ENCODE data around the gene RNF144A.

RNF144A gene

DNA sequence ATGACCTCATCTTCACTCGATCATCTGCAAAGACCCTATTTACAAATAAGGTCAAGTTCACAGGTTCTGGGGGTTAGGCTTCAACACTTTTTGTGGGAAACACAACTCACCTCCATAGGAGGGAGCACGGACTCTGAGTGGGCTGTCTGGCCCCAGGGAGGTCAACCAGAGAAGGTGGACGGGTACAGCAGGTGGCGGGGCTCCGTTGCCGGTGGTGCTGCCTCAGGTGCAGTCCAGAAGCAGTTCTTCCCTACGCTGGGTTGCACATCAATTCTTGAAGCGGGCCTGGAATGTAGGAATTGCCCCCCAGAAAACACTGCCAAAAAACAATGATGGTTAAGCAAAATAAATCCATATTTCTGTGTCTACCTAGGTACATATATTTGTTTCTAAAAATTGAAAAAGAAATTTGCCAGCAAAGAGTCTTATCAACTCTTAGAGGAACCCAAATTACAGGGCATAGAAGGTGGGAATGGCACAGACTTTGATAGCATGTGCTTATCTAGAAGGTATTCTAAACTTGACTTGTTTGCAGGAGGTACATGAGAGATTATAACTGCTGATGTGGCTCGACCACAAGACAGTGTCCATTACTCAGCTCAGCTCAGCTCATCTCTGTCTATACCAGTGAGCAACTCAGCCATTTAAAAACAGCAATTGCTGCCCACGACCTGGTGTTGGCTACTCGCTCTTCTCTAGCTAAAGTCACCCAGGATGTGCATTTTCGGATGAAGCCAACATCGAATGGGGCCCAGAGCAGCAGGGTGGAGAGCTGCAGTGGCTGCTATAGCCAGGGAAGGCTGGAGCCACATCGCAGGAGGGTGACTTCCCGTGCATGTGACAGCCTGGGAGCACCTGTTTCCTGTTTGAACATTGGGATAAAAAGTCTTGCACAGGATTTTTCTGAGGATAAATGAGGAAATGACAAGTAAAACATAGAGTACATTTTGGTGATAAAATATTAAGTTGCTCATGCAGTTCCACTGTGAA is 128.7 kb downstream of the RNF144A start:
- no peak for DNase-seq (ENCODE audit: low spot score)

DNA sequence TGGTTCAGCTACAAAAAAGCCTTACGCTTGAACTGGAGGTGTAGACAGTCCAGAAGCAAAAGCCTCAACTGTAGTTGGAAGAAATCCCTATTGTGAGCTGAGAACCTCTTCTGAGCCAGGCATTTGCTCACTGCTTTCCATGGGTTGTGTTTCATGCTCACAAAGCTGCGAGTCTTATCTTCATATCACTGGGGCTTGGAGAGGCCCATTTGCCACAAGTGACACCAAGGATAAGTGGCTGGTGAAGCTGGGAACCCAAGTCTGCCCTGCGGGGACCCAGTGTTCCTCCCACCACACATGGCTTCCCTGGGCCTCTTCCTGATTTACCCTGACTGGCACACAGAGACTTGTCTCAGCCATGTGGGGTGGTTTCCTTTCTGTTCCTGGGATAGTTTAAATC is 130.4 kb downstream of the RNF144A start:
- no peak for DNase-seq (ENCODE audit: low spot score)

DNA sequence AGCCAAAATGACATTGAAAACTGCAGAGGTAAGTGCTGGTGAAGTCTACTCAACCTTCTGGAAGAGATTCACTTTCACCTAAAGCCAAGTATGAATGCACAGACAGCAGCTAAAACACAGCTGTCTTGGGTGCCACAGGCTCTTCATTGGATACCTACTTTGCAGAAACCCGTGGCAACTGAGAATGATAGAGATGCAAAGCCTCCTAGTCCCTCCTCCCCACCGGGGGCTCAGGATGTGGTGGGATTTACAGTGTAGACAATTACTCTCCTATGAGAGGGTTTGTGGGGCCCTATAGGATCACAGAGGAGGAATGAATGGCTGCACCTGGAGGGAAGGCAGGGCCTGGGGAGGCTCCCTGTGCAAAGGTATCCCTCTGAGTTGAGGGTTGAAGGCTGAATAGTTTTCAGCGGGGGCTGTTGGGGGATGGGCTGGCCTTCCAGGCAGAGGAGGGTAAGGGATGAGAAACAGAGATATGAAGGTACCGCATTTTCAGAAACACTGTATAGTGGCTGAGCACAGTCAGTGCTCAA is 131.6 kb downstream of the RNF144A start:
- no peak for DNase-seq (ENCODE audit: low spot score)

DNA sequence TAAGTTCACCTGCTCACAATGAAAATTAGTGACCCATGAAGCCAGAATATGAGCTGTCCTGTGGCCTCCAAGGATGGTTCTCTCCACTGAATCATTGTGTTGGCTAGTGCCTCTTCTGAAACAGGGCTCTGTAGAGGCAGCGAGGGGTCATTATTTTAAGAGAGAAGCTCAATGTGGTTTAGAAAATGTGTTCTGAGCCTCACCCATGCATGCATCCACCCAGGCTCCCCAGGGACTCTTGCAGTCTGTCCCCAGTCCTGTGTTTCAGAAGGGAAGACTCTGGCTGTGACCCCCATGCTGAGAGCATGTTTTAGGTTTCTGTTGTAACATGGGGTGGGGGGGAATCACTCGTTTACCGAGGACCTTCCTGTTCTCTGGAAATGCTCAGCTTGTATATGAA is 135.2 kb downstream of the RNF144A start:
- no peak for DNase-seq (ENCODE audit: low spot score)

DNA sequence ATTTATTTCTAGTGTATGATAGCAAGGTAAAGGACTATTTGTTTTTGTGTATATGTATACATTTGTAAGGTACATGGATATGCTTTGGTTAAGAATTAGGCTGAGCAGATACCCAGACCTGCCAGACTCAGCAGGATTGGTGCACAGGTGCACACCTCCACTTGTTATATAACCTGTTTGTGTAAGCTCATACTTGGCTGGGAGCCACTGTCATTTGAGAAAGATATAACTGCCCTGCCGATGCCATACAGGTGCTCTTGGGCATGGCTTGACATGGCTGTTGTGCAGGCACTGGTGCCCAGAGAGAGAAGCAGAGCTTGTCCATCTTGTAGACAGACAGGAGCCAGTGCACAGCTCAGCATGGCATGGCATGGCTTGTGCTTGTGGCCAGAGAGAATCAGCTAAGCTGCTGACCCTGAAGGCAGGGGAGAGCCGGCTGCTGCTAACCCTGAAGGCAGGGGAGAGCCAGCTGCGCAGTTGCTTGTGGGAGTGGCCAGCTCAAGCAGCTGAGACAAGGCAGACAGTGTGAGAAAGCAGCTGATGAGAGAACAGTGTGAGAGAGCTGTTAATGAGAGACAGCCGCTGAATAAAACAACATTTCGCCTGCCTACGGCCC is 136.5 kb downstream of the RNF144A start:
- no peak for DNase-seq (ENCODE audit: low spot score)

DNA sequence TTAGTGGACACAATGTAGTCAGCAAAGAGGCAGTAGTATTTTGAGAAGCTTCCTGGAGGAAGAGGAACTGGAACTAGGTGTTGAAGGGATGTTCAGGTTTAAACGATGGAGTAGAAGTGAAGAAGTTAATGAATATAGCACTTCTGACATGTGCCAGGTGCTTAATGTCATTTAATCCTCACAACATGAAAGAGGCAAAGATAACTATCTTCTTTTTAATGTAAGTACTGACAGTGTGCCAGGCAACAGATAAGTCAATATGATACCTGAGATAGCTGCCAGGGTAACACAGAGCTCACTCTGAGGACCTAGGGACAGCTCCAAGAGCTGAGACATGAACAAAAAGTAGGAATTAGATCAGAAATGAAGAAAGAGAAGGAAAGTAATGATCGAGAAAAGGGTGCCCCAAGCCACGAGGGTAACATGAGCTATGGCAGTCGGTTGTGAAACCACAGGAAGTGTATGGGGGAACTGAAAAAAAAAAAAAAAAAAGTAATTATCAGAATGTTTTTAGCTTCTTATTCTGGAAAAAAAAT is 140.7 kb downstream of the RNF144A start:
- DNase-seq (ENCODE audit: low spot score) = no peak

DNA sequence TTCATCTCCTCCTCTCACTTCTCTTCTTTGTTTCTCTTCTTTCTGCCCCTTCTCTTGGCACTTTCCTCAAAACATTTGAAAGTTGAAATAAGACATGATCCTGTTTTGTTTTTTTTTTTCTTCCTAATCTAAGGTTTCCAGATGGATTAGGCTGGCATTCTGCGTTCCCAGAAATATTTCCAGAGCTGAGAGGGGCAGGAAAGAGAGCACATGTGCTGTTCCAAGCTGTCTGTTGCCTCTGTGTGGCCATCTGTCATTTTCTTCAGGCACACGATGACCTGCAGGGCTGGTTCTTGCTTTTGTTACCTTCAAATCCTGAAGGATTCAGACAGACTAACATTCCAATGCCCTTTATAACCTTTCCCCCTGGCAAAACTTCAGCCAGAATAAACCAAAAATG is 142.9 kb downstream of the RNF144A start:
- DNase-seq (ENCODE audit: low spot score) = no peak

DNA sequence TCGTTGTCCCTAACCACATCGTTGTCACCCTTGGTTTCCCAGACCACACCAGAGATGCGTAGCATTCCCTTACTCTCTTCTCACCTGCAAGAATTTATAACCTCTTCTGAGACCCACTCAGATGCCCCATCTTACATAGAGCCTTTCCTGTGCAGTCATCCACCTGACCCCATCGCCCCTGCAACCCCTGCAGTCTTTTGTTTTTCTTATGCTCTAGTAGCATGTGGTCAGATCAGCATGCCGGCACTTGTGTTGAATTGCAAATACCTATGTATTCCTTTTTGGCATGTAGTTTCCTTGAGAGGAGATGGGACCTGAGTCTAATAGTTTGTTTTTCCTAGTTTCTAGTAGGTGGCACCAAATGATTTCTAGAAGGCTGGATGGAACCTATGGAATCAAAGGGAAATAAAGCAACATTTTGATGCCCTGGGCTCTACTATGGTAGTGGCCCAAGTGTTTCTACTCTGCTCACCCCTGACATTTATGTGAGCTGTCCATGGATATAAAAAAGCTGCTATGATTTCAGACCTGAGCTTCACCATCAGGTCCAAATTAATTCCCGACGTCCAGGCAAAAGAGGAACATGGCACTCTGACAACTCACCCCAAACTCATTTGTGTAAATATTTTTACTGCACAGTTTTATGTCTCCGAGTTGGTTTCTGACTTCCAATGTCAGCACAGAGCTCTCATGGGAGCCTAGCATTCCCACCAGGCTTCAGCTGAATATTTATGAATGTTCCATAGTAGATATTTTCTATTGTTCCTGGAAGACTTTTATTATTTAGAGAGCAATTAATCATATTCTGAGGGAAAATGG is 143.6 kb downstream of the RNF144A start:
- DNase-seq (ENCODE audit: low spot score) = no peak

DNA sequence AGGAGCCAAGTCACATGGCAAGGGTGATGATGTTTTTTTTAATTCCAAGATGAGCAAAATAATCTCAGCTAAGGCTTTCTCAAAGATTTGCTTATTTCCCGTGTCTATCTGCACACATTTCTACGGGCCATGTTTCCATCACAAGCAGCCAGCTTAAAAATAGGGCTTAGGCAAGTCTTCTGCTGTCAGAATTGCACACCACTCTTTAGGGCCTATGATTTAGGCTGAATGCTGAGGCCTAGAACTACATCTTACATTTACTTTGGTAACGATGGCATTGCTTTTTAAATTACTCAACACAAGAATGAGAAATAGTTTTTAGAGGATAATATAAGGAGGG is 144.2 kb downstream of the RNF144A start:
- DNase-seq (ENCODE audit: low spot score) = no peak

DNA sequence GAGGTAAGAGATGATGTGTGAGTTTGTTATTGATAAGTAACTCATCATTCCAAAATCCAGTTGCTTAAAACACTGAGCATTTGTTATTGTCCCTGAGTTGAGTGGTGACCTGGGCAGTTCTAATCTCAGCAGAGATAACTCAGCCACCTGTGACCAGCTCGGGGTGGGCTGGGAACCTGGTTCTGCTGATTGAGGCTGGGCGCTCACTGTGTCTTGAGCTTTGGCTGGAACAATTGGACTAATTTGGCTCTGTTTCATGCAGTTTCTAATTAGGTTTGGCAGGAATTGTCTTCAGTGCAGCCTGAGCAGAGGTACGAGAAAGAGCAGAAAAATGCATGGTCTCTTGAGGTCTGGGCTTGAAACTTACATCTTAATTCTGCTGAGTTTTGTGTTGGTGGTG is 144.7 kb downstream of the RNF144A start:
- no peak for DNase-seq (ENCODE audit: low spot score)

DNA sequence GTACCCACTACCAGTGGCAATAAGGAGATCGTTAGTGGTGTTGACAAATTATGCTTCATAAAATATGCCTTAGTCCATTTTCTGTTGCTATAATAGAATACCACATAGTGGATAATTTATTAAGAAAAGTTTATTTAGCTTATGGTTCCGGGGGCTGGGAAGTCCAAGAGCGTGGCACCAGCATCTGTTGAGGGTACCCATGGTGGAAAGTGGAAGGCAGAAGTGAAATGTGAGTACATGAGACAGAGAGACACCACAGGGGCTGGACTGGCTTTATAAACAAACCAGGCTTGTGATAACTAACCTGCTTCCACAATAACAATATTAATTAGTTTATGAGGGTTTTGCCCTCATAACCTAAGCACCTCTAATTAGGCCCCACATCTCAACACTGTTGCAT is 146.6 kb downstream of the RNF144A start:
- DNase-seq (ENCODE audit: low spot score) = no peak

DNA sequence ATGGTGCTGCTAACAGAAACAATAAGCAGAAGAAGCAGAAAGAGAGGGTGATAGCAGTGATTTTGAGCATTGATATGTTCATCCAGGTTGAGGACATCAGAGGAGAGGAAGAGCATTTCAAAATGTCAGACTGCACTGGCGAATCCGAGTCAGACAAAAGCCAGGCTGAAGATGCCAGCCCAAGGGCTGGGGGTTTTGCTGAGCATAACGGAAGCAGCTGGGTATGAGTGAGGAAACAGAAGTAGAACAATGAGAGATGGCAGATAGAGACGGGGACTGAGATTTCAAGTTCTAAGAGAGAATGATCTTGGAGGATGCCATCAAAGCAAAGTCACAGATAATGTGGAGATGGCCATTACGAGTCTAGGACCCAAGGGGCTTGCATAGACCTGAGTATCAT is 151.2 kb downstream of the RNF144A start:
- DNase-seq (ENCODE audit: low spot score) = no peak

DNA sequence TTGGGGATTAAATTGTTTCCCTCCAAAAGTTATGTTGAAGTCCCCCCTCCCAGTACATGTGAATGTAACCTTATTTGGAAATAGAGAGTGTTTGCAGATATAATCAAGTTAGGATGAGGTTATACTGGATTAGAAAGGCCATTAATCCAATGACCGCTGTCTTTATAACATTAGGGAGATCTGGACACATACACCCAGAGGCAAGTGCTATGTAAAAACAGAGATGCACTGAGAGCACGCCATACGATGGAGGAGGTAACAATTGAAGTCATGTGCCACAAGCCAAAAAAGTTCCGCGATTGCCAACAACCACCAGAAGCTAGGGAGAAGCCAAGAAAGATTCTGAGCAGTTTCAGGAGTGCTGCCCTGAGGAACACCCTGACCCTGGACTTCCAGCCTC is 153.3 kb downstream of the RNF144A start:
- no peak for DNase-seq (ENCODE audit: low spot score)

DNA sequence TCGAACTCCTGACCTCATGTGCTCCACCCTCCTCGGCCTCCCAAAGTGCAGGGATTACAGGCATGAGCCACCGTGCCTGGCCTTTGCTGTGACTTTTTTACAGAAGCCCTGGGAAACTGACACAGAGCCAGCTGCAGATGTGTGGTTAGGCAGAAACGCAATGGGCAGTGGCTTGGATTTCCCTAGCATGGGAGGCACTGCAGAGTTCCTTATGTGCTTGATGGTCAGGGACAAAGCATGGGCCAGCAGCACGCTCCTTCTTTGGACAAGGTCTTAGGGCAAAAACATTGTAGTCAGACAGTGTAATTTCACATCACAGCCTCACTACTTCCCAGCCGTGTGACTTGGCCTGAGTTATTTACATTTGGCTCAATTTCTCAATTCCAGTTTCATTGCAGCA is 153.9 kb downstream of the RNF144A start:
- no peak for DNase-seq (ENCODE audit: low spot score)

DNA sequence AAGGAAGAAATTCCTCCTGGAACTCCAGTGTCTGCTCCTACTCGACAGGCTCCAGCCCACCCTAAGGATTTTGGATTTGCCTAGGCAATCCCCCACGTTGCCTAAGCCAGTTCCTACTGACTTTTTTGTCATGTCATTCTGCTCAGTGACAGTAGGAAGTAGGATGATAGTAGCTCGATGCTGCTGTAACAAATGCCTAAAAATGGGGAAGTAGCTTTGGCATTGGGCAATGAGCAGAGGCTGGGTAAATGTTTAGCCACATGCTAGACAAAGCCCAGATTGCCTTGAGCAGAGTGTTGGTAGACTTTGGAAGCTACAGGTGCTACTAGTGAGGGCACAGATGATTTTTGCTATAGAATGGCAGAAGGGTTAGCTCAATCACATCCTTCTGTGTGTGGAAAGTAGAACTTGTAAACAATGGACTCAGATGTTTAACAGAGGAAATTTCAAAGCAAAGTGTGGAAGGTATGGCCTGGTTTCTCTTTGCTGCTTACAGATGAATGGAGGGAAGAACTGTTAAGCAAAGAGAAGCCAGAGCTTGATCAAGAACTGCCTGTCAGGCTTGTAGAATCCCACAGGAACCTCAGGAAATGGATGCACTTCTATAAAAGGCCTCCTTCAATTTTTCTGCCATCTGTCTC is 154.8 kb downstream of the RNF144A start:
- DNase-seq (ENCODE audit: low spot score) = no peak

DNA sequence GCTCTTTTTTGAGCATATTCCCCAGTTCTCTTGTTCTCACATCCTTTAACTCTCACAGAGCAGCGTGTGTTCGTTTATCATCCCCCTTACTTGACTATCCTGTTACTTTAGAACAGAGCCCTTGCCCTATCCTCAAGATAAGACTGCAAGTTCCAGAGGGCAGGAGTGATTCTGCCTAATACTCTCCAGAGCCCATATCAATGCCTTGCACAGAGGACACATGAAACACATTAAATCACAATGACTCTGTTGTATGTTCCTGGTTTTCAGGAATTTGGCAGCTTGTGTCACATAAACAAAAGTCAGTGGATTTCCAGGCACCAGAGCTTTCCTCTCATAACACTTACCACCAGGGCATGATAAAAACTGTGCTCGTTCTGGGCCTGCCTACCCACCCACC is 156.7 kb downstream of the RNF144A start:
- DNase-seq (ENCODE audit: low spot score) = no peak

DNA sequence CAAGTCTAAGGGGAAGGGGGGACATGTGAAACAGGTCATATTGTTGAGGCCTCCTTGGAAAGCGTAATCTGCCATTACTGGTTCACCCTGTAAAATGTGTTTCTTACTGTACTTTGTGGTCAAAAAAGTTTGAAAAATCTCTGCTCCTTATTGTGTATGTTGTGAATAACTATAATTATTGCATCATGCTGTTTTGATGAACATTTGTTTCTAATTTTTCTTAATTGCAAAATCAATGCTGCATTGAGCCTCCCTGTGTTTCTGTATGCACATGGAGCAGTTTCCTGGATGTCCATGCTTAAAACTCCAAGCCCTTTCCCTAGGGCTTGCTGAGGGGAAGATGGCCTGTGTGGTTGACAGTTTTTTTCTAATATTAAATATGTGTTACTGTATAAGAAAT is 158.6 kb downstream of the RNF144A start:
- no peak for DNase-seq (ENCODE audit: low spot score)

DNA sequence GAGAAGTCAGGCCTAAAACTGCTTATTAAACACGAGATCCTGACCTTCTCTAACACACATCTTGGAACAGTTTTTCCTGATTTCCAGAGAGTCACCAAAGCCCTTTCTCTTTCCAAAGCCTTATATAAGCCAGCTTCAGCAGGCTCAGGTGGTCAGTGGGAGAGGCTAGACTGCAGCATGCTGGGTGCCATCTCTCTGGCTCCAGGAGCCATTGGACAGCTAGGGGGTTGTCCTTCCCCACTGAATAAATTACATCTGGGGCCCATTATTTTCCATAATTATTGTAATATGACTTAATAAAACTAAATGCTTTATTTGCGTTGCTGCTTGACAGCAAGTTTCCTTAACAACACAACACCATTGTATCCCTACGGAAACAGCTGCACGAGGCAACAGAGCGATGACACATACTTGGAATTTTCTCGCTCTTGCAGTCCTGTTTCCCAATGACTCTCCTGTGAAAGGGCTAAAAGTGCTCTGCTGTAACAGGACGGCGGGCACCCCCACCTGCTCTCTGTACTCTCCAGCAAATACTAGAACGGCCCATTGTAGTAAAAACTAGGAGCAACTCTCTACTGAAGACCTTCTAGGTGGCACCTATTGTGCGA is 160.6 kb downstream of the RNF144A start:
- DNase-seq (ENCODE audit: low spot score) = no peak

DNA sequence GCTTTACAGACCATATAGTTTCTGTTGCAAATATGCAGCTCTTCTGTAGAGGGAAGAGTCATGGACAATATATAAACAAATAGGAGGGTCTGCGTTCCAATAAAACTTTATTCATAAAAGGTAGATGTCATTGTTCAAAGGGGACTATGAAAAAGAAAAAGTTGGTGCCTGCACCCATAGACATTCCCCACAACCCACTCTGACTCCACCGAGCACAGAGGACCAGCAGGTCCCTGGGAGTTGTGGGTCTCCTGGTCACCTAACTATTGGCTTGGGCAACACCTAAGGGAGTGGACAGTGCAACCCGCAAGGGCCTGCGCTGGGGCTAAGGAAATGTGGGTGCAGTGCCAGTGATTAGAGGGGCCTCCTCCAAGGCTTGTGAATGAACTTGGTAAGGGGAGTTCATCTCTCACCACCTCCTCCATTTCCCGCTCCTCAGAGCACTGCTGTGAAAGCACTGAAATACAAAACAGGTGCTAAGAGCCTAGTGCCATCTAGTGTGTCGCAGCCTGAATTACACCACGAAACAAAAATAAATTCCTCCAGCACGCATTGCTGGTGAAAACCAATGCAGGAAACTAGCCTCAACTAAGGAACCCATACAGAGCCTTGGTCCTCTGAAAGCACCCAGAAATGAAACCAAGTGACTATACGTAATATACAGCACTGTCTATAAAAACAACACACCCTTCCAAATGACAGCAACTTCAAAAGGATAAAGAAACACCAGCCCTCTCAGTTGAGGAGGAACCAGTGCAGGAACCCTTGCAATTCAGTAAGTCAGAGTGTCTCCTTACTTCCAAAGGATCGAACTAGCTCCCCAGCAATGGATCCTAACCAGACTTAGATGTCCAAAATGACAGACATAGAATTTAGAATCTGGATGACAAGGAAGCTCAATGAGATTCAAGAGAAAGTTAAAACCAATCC is 166.6 kb downstream of the RNF144A start:
- no peak for DNase-seq (ENCODE audit: low spot score)

DNA sequence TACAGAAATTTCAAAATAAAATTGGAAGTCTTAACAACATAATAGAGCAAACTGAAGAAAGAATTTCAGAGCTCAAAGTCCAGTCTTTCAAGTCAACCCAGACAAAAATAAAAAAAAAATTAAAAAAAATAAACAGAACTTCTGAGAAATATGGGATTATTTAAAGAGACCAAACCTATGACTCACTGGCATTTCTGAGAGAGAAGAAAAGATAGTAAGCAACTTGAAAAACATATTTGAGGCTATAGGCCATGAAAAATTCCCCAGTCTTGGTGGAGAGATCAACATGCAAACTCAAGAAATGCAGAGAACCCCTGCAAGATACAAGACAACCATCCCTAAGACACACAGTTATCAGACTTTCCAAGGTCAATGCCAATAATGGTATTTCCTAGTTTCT is 167.4 kb downstream of the RNF144A start:
- DNase-seq (ENCODE audit: low spot score) = no peak

Data from hepatic stellate cell (primary cell).